ENCODE measurements around the gene CAMSAP1. TPM values are rescaled to one million over a fixed set of nuclear protein-coding genes. Genes with fewer than 3 reads are reported as not detected.
A peak's percentile ranks its signal among the peaks of the same experiment; 100 is the strongest.

CAMSAP1 gene
- total RNA-seq, 6 experiments from 2014 or later: 5.2 to 16.1 (median 10.4) TPM

DNA sequence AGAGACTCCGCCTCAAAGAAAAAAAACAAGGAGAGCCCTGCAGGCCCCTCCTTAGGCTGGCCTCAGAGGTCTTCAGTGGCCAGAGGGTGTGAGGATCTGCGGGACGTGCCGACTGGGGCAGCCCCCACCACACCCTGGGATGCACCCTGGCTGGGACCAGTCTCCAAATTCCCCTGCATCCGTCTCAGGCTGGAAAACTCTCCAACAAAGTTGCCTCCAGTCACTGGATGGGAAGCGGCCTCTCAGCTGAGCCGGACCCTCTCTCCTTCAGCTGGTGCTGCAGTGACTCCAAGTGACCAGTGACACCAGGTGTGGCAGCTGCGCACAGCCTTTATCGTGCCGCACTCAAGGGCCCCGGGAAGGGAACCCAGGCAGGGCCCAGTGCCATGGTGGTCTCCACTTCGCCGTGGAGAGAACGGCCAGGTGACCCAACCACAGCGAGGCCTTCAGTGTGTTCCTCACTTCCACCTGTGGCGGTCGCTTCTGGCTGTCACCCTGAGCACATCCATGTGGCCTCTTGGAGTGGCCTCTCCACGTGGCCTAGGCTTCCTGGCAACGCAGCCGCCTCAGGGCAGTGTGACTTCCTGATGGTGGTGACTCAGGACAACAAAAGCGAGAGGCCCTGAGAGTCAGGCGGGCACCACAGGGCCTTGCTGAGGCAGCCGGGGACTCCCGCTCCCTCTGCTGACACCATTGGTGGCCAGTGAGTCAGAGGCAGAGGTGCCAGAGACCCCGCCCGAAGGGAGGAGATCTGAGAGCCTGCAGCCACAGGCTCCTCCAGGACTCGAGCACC lies 19.3 kb upstream of the CAMSAP1 start:
- ATAC-seq (peak in 3 of 4 donors; percentile 10 to 65 (median 35)), DNase-seq (peak in 1 of 3 donors; percentile 53)
- no peaks in the 10 kb centered on the region for H3K27me3 ChIP-seq
- 92% methylated on average over 2 of the region's 27 CpGs for WGBS (ENCODE audit: insufficient coverage, low coverage, low lambda C conversion rate, missing lambda C conversion rate)
- H3K4me3 ChIP-seq: no peak overlapping the region
- TF ChIP-seq CTCF (IDR thresholded peaks at IDR 0.05) (no peak), POLR2A (IDR thresholded peaks at IDR 0.05) (no peak)
- no peaks in the 10 kb centered on the region for H3K9me3 ChIP-seq
- intact Hi-C loops (cut with DNase I): no loop called here
- peaks cover 0 to 11% (median 0%) of the 10 kb centered on the region in 4 donors for H3K36me3 ChIP-seq
- no peak overlapping the region for H3K27ac ChIP-seq
- H3K4me1 ChIP-seq: no peaks in the 10 kb centered on the region

- Histone ChIP-seq H3K4me3 (no peak overlapping the region), H3K36me3 (peaks cover 0 to 3% (median 0%) of the 10 kb centered on the region in 4 donors), H3K27me3 (no peaks in the 10 kb centered on the region), H3K27ac (no peak overlapping the region), H3K9me3 (no peaks in the 10 kb centered on the region), H3K4me1 (no peaks in the 10 kb centered on the region)
- TF ChIP-seq POLR2A (IDR thresholded peaks at IDR 0.05): no peak
- TF ChIP-seq CTCF (IDR thresholded peaks at IDR 0.05): no peak
- intact Hi-C loops (cut with DNase I): no loop called here
- 93% methylated on average over 8 of the region's 19 CpGs for WGBS (ENCODE audit: insufficient coverage, low coverage, low lambda C conversion rate, missing lambda C conversion rate)
- ATAC-seq: no peak
- DNase-seq: peak in 1 of 3 donors; percentile 34
These were observed 18.3 kb upstream of the CAMSAP1 start for GRCh38 chr9:135925496-135926133.

- DNase-seq: peak in 1 of 3 donors; percentile 11
- no peak for ATAC-seq
- intact Hi-C loops (cut with DNase I): no loop called here
These were observed 17.4 kb upstream of the CAMSAP1 start for GRCh38 chr9:135924628-135925338.

More at GRCh38 chr9:135924628-135925338, 17.4 kb upstream of the CAMSAP1 start:
- Histone ChIP-seq H3K4me3 (no peak overlapping the region), H3K9me3 (no peaks in the 10 kb centered on the region), H3K27ac (no peak overlapping the region), H3K27me3 (no peaks in the 10 kb centered on the region), H3K36me3 (peaks cover 0 to 3% (median 0%) of the 10 kb centered on the region in 4 donors), H3K4me1 (no peaks in the 10 kb centered on the region)
- TF ChIP-seq POLR2A (IDR thresholded peaks at IDR 0.05) (no peak), CTCF (IDR thresholded peaks at IDR 0.05) (no peak)
- 92% methylated on average over 16 of the region's 27 CpGs for whole genome bisulfite sequencing (ENCODE audit: insufficient coverage, low coverage, low lambda C conversion rate, missing lambda C conversion rate)
